WTC11 (cell line): ENCODE results near the gene MAN2B2. TPM values are rescaled to one million over a fixed set of nuclear protein-coding genes. Genes with fewer than 3 reads are reported as not detected.

Experiments used
- ATAC-seq: fragments of 200-7000 bp; cut with Tn5 transposase; 2 replicates; pipeline ENCODE4 v1.10.0; 2021; ENCODE audit warnings: mild to moderate bottlenecking, moderate library complexity
- CTCF ChIA-PET: fragments of 300-600 bp; sonication (Branson Sonifier 250); formaldehyde crosslinking; loops from one replicate; lab custom pipeline; 2021; ENCODE audit warnings: antibody characterized with exemption; lab: Charles Lee
- POLR2A ChIA-PET: fragments of 350-600 bp; sonication (Branson Sonifier 250); formaldehyde crosslinking; loops from one replicate; lab custom pipeline; 2021; ENCODE audit warnings: antibody characterized with exemption; lab: Charles Lee
- DNase-seq: peaks from one replicate; pipeline ENCODE4 v3.0.0; 2021; ENCODE audit warnings: low spot score
- H3K27ac Mint-ChIP-seq: 2 replicates; pipeline ENCODE4 v1.8.0; 2021; ENCODE audit warnings: mixed read lengths
- H3K27me3 Mint-ChIP-seq: 2 replicates; pipeline ENCODE4 v1.8.0; 2021; ENCODE audit warnings: low read depth, mild to moderate bottlenecking, moderate library complexity, mixed read lengths
- H3K36me3 Mint-ChIP-seq: 2 replicates; pipeline ENCODE4 v1.8.0; 2021; ENCODE audit warnings: mixed read lengths
- H3K4me1 Mint-ChIP-seq: 2 replicates; pipeline ENCODE4 v1.8.0; 2022; ENCODE audit warnings: mixed read lengths
- H3K4me3 Mint-ChIP-seq: 2 replicates; pipeline ENCODE4 v1.8.0; 2021; ENCODE audit warnings: mild to moderate bottlenecking, moderate library complexity, mixed read lengths
- H3K9me3 Mint-ChIP-seq: 2 replicates; pipeline ENCODE4 v1.8.0; 2021; ENCODE audit warnings: mixed read lengths
- AFF4 ChIP-seq: sonication (generic); formaldehyde crosslinking; IDR thresholded peaks from 2 replicates; pipeline ENCODE4 v1.8.1; 2023; ENCODE audit warnings: mild to moderate bottlenecking, missing genetic modification reagents, borderline replicate concordance
- ATF2 ChIP-seq: sonication (generic); formaldehyde crosslinking; IDR thresholded peaks from 2 replicates; pipeline ENCODE4 v1.8.1; 2022; ENCODE audit warnings: low read depth, missing genetic modification reagents, borderline replicate concordance
- ATF3 ChIP-seq: sonication (generic); formaldehyde crosslinking; conservative IDR thresholded peaks from 2 replicates; pipeline ENCODE4 v1.8.1; 2022; ENCODE audit warnings: mild to moderate bottlenecking, missing genetic modification reagents
- ATF6 ChIP-seq: sonication (generic); formaldehyde crosslinking; IDR thresholded peaks from 2 replicates; pipeline ENCODE4 v1.8.1; 2023; ENCODE audit warnings: mild to moderate bottlenecking, missing genetic modification reagents
- CDX4 ChIP-seq: fragments of 250-450 bp; sonication (Bioruptor Pico); IDR thresholded peaks from 2 replicates; pipeline ENCODE4 v1.9.0; 2021; ENCODE audit warnings: moderate library complexity, mild to moderate bottlenecking, inconsistent platforms, borderline replicate concordance
- CREB1 ChIP-seq: sonication (generic); formaldehyde crosslinking; IDR thresholded peaks from 2 replicates; pipeline ENCODE4 v1.8.0; 2023; ENCODE audit warnings: mild to moderate bottlenecking, missing genetic modification reagents
- CTCF ChIP-seq: fragments of 200-600 bp; IDR thresholded peaks from 2 replicates; pipeline ENCODE4 v1.8.0; 2022; ENCODE audit warnings: antibody characterized with exemption
- ESRRA ChIP-seq: sonication (generic); formaldehyde crosslinking; IDR thresholded peaks from 2 replicates; pipeline ENCODE4 v1.8.1; 2022; ENCODE audit warnings: mild to moderate bottlenecking, missing genetic modification reagents, borderline replicate concordance
- ETV6 ChIP-seq: sonication (generic); formaldehyde crosslinking; IDR thresholded peaks from 2 replicates; pipeline ENCODE4 v1.8.1; 2022; ENCODE audit warnings: mild to moderate bottlenecking, missing genetic modification reagents
- FOXP1 ChIP-seq: sonication (generic); formaldehyde crosslinking; IDR thresholded peaks from 2 replicates; pipeline ENCODE4 v1.8.0; 2022; ENCODE audit warnings: missing genetic modification reagents, mild to moderate bottlenecking, moderate library complexity, borderline replicate concordance
- GRHL2 ChIP-seq: fragments of 250-450 bp; sonication (Bioruptor Pico); IDR thresholded peaks from 2 replicates; pipeline ENCODE4 v1.8.0; 2022; ENCODE audit warnings: mild to moderate bottlenecking, moderate library complexity; ENCODE audit not compliant: insufficient replicate concordance, severe bottlenecking
- IRF1 ChIP-seq: sonication (generic); formaldehyde crosslinking; IDR thresholded peaks from 2 replicates; pipeline ENCODE4 v1.8.0; 2023; ENCODE audit warnings: missing genetic modification reagents
- MLX ChIP-seq: sonication (generic); formaldehyde crosslinking; IDR thresholded peaks from 2 replicates; pipeline ENCODE4 v1.8.1; 2023; ENCODE audit warnings: mild to moderate bottlenecking, missing genetic modification reagents, moderate library complexity
- OVOL2 ChIP-seq: fragments of 250-450 bp; sonication (Bioruptor Pico); IDR thresholded peaks from 2 replicates; pipeline ENCODE4 v1.9.0; 2021; ENCODE audit warnings: mild to moderate bottlenecking, borderline replicate concordance
- PRRX2 ChIP-seq: fragments of 250-450 bp; sonication (Bioruptor Pico); IDR thresholded peaks from 2 replicates; pipeline ENCODE4 v1.8.0; 2021; ENCODE audit warnings: mild to moderate bottlenecking
- SMAD4 ChIP-seq: sonication (generic); formaldehyde crosslinking; IDR thresholded peaks from 2 replicates; pipeline ENCODE4 v1.8.0; 2022; ENCODE audit warnings: mild to moderate bottlenecking, missing genetic modification reagents
- SP1 ChIP-seq: sonication (generic); formaldehyde crosslinking; conservative IDR thresholded peaks from 2 replicates; pipeline ENCODE4 v1.8.1; 2022; ENCODE audit warnings: missing genetic modification reagents
- USF1 ChIP-seq: sonication (generic); formaldehyde crosslinking; IDR thresholded peaks from 2 replicates; pipeline ENCODE4 v1.8.0; 2022; ENCODE audit warnings: mild to moderate bottlenecking, missing genetic modification reagents
- ZMAT4 ChIP-seq: fragments of 250-450 bp; sonication (Bioruptor Pico); IDR thresholded peaks from 2 replicates; pipeline ENCODE4 v1.9.0; 2021; ENCODE audit warnings: mild to moderate bottlenecking
- total RNA-seq: library from RNA; stranded (reverse); gene quantifications from 3 replicates; pipeline ENCODE4 v1.2.3, GENCODE V29; 2021

MAN2B2 gene
- total RNA-seq, 1 experiment from 2014 or later = 6.3 TPM

GRCh38 chr4:6592804-6593563 lies 18.0 kb downstream of the MAN2B2 start:
- H3K27ac Mint-ChIP-seq = no peak overlapping the region
- POLR2A ChIA-PET = no interaction called here
- ATAC-seq = no peak
- H3K4me3 Mint-ChIP-seq = no peak overlapping the region
- TF ChIP-seq FOXP1 (CRISPR knock-in tag) (no peak), CTCF (no peak), ATF3 (no peak), SP1 (CRISPR knock-in tag) (no peak), ESRRA (CRISPR knock-in tag) (no peak), GRHL2 (no peak), AFF4 (no peak), ZMAT4 (no peak)
- TF ChIP-seq, all 79 proteins: peak for 0
- Mint-ChIP-seq H3K27me3 (no peaks in the 10 kb centered on the region; the same call in 1 of the 2 replicates), H3K36me3 (peaks cover 2% of the 10 kb centered on the region; the same call in 1 of the 2 replicates), H3K9me3 (no peaks in the 10 kb centered on the region), H3K4me1 (no peaks in the 10 kb centered on the region)
- CTCF ChIA-PET = interaction anchor here (0.7 to 1.6 kb wide), 3 partner anchors 16 to 109 kb away, joined by 3 to 6 read pairs (median 4); no protein-coding TSS in a partner anchor
- DNase-seq = no peak

GRCh38 chr4:6594341-6594740 lies 19.4 kb downstream of the MAN2B2 start:
- DNase-seq (no peak), ATAC-seq (no peak)
- POLR2A ChIA-PET = interaction anchor here (0.8 kb wide), 1 partner anchor 79 kb away, joined by 3 read pairs; a partner anchor contains a TSS
- no peaks in the 10 kb centered on the region for H3K27me3 Mint-ChIP-seq
- no peak overlapping the region for H3K4me3 Mint-ChIP-seq
- H3K36me3 Mint-ChIP-seq = peaks cover 2% of the 10 kb centered on the region; the same call in 1 of the 2 replicates
- no peak overlapping the region for H3K27ac Mint-ChIP-seq
- H3K4me1 Mint-ChIP-seq = no peaks in the 10 kb centered on the region
- CTCF ChIA-PET = no interaction called here
- H3K9me3 Mint-ChIP-seq = no peaks in the 10 kb centered on the region
- TF ChIP-seq USF1 (CRISPR knock-in tag) = no peak
- no peak for TF ChIP-seq ATF2 (CRISPR knock-in tag)
- TF ChIP-seq MLX = no peak
- no peak for TF ChIP-seq PRRX2 (CRISPR knock-in tag)
- TF ChIP-seq CDX4 (CRISPR knock-in tag) = no peak
- no peak for TF ChIP-seq ATF6
- TF ChIP-seq IRF1 = no peak
- no peak for TF ChIP-seq SMAD4 (CRISPR knock-in tag)
- TF ChIP-seq ETV6 = no peak
- no peak for TF ChIP-seq OVOL2
- no peak for TF ChIP-seq CREB1 (CRISPR knock-in tag)
